HepG2 (cell line): ENCODE measurements around the gene HK2. TPM values are rescaled to one million over a fixed set of nuclear protein-coding genes. Genes with fewer than 3 reads are reported as not detected.
A peak's percentile ranks its signal among the peaks of the same experiment; 100 is the strongest.

Experiments used
- AGO2 ChIP-seq: fragments of 200-400 bp; formaldehyde crosslinking; optimal IDR thresholded peaks from 2 replicates; pipeline ENCODE3; 2017; ENCODE audit warnings: mild to moderate bottlenecking, low read depth, low read length, moderate library complexity
- AKAP8 ChIP-seq: sonication (generic); formaldehyde crosslinking; IDR thresholded peaks from 2 replicates; pipeline ENCODE4 v1.5.1; 2020; ENCODE audit warnings: mild to moderate bottlenecking, missing genetic modification reagents
- ATAD3A ChIP-seq: sonication (generic); formaldehyde crosslinking; IDR thresholded peaks from 2 replicates; pipeline ENCODE4 v1.4.0; 2020; ENCODE audit warnings: missing genetic modification reagents
- HNF1B ChIP-seq: sonication (generic); formaldehyde crosslinking; IDR thresholded peaks from 2 replicates; pipeline ENCODE4 v1.5.1; 2020; ENCODE audit warnings: mild to moderate bottlenecking, moderate library complexity, missing genetic modification reagents
- HOXA3 ChIP-seq: sonication (generic); formaldehyde crosslinking; IDR thresholded peaks from 2 replicates; pipeline ENCODE4 v1.5.0; 2020; ENCODE audit warnings: missing genetic modification reagents
- KDM5A ChIP-seq: fragments of 200-600 bp; sonication (generic); IDR thresholded peaks from 2 replicates; pipeline ENCODE4 v1.7.0; 2018; ENCODE audit warnings: antibody characterized with exemption, mild to moderate bottlenecking, low read length, borderline replicate concordance
- MED1 ChIP-seq: sonication (generic); formaldehyde crosslinking; IDR thresholded peaks from 2 replicates; pipeline ENCODE4 v1.4.0; 2020; ENCODE audit warnings: missing genetic modification reagents
- PHF5A ChIP-seq: IDR thresholded peaks from one replicate; pipeline ENCODE4 v1.6.1; 2018; ENCODE audit warnings: low read depth, missing genetic modification reagents; ENCODE audit not compliant: unreplicated experiment
- PRDM15 ChIP-seq: sonication (generic); formaldehyde crosslinking; IDR thresholded peaks from 2 replicates; pipeline ENCODE4 v1.4.0; 2020; ENCODE audit warnings: missing genetic modification reagents
- SRY ChIP-seq: sonication (generic); formaldehyde crosslinking; IDR thresholded peaks from 2 replicates; pipeline ENCODE4 v1.8.0; 2022; ENCODE audit warnings: mild to moderate bottlenecking, missing genetic modification reagents
- STAT5B ChIP-seq: sonication (generic); formaldehyde crosslinking; IDR thresholded peaks from 2 replicates; pipeline ENCODE4 v1.4.0; 2020; ENCODE audit warnings: missing genetic modification reagents
- THAP11 ChIP-seq: IDR thresholded peaks from 2 replicates; pipeline ENCODE4 v1.6.1; 2016; ENCODE audit warnings: missing biosample characterization, missing genetic modification reagents
- YEATS4 ChIP-seq: sonication (generic); formaldehyde crosslinking; IDR thresholded peaks from 2 replicates; pipeline ENCODE4 v1.4.0; 2020; ENCODE audit warnings: missing genetic modification reagents, borderline replicate concordance
- ZMYM4 ChIP-seq: sonication (generic); formaldehyde crosslinking; IDR thresholded peaks from 2 replicates; pipeline ENCODE4 v1.8.1; 2023; ENCODE audit warnings: mild to moderate bottlenecking, missing genetic modification reagents
- ZNF431 ChIP-seq: sonication (generic); formaldehyde crosslinking; IDR thresholded peaks from 2 replicates; pipeline ENCODE4 v1.9.0; 2022; ENCODE audit warnings: missing genetic modification reagents, low read depth, mild to moderate bottlenecking, borderline replicate concordance
- ZNF501 ChIP-seq: sonication (generic); formaldehyde crosslinking; IDR thresholded peaks from 2 replicates; pipeline ENCODE4 v1.5.1; 2020; ENCODE audit warnings: mild to moderate bottlenecking, moderate library complexity, missing genetic modification reagents
- ZNF639 ChIP-seq: conservative IDR thresholded peaks from 2 replicates; pipeline ENCODE4 v1.6.1; 2018; ENCODE audit warnings: missing genetic modification reagents
- ZNF782 ChIP-seq: sonication (generic); formaldehyde crosslinking; IDR thresholded peaks from 2 replicates; pipeline ENCODE4 v1.4.0; 2020; ENCODE audit warnings: missing genetic modification reagents, mild to moderate bottlenecking, borderline replicate concordance
- ZSCAN21 ChIP-seq: sonication (generic); formaldehyde crosslinking; IDR thresholded peaks from 2 replicates; pipeline ENCODE4 v1.8.0; 2022; ENCODE audit warnings: mild to moderate bottlenecking, missing genetic modification reagents, moderate library complexity, borderline replicate concordance
- polyA plus RNA-seq, 8 experiments: library from polyadenylated mRNA; depleted of rRNA in 3 of 8; stranded (reverse) in 7 of 8; unstranded in 1 of 8; fragments of >200 nt; fragmentation: Illumina TruSeq in 4 of 8; extraction: Trizol in 4 of 8; gene quantifications; 2 replicates each; pipeline versions ENCODE4 v1.2.1 to v1.2.3, GENCODE V29; 2011 to 2016; ENCODE audit warnings: low read depth in 4 of 8, missing spikeins in 1 of 8, mixed read lengths in 1 of 8; ENCODE audit not compliant: insufficient read depth in 1 of 8
- total RNA-seq, 5 experiments: library from RNA; depleted of rRNA; stranded (reverse); fragments of >200 nt; fragmentation: Illumina TruSeq; extraction: Trizol; gene quantifications; 2 replicates each; pipeline ENCODE4 v1.2.3, GENCODE V29; 2016; ENCODE audit warnings: low read depth in 1 of 5
- TF ChIP-seq, protein P1 (sequence below): sonication (generic); formaldehyde crosslinking; IDR thresholded peaks from 2 replicates; pipeline ENCODE4 v1.5.0; 2020; ENCODE audit warnings: mild to moderate bottlenecking, missing genetic modification reagents

Gene HK2
- total and polyA plus RNA-seq, 2 of the 13 experiments (the other 11 are each of a cell fraction or from before 2014, with no cell fraction given), result 13.2 to 101 TPM

DNA sequence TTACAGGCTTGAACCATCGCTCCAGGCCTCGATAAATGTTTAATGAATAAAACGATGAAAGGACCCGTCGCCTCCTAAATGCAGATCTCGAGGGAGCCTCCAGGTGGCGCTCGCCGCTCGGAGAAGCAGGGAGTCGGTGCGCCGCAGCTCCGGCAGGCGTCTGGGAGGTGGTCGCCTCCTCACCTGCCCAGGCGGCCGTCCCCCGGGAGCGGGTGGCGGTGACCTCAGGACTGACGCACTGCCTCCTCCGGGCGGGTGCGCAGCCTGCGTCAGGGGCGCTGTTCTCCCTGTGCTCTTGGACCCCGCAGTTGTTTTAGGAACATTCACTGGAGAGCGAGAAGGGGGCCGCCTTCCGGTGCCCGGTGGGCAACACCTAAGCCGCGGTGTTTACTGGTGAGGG, 85.9 kb downstream of the HK2 start (continued):
- TF ChIP-seq ZSCAN21 (CRISPR knock-in tag) (peak; percentile 65; the same call in 1 of the 2 replicates), THAP11 (CRISPR knock-in tag) (peak; percentile 9; the same call in 1 of the 2 replicates), SRY (CRISPR knock-in tag) (0 out of 2 replicates have a peak, but pooled peaks have one; percentile 28), HOXA3 (CRISPR knock-in tag) (peak; percentile 78), AGO2 (peak; percentile 85), PHF5A (CRISPR knock-in tag) (no peak), ZNF782 (0 out of 2 replicates have a peak, but pooled peaks have one; percentile 67), ZNF501 (CRISPR knock-in tag) (peak; percentile 77; the same call in 1 of the 2 replicates), ATAD3A (CRISPR knock-in tag) (no peak), YEATS4 (0 out of 2 replicates have a peak, but pooled peaks have one; percentile 28), PRDM15 (CRISPR knock-in tag) (no peak), ZNF431 (no peak), STAT5B (no peak), HNF1B (CRISPR knock-in tag) (peak; percentile 38), KDM5A (no peak), ZNF639 (CRISPR knock-in tag) (no peak), AKAP8 (CRISPR knock-in tag) (0 out of 2 replicates have a peak, but pooled peaks have one; percentile 48), MED1 (CRISPR knock-in tag) (peak; percentile 38; the same call in 1 of the 2 replicates), ZMYM4 (CRISPR knock-in tag) (peak; percentile 56; the same call in 1 of the 2 replicates)
- TF ChIP-seq, protein P1, sequence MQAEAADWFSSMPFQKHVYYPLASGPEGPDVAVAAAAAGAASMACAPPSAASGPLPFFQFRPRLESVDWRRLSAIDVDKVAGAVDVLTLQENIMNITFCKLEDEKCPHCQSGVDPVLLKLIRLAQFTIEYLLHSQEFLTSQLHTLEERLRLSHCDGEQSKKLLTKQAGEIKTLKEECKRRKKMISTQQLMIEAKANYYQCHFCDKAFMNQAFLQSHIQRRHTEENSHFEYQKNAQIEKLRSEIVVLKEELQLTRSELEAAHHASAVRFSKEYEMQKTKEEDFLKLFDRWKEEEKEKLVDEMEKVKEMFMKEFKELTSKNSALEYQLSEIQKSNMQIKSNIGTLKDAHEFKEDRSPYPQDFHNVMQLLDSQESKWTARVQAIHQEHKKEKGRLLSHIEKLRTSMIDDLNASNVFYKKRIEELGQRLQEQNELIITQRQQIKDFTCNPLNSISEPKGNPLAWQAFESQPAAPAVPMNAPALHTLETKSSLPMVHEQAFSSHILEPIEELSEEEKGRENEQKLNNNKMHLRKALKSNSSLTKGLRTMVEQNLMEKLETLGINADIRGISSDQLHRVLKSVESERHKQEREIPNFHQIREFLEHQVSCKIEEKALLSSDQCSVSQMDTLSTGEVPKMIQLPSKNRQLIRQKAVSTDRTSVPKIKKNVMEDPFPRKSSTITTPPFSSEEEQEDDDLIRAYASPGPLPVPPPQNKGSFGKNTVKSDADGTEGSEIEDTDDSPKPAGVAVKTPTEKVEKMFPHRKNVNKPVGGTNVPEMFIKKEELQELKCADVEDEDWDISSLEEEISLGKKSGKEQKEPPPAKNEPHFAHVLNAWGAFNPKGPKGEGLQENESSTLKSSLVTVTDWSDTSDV (CRISPR knock-in tag), result no peak
